Measurements from ENCODE around the gene TFAP2A. TPM values are rescaled to one million over a fixed set of nuclear protein-coding genes. Genes with fewer than 3 reads are reported as not detected.

TFAP2A gene
- total RNA-seq, 2 donors from 2014 or later = 0.12 TPM; not detected in 1

DNA sequence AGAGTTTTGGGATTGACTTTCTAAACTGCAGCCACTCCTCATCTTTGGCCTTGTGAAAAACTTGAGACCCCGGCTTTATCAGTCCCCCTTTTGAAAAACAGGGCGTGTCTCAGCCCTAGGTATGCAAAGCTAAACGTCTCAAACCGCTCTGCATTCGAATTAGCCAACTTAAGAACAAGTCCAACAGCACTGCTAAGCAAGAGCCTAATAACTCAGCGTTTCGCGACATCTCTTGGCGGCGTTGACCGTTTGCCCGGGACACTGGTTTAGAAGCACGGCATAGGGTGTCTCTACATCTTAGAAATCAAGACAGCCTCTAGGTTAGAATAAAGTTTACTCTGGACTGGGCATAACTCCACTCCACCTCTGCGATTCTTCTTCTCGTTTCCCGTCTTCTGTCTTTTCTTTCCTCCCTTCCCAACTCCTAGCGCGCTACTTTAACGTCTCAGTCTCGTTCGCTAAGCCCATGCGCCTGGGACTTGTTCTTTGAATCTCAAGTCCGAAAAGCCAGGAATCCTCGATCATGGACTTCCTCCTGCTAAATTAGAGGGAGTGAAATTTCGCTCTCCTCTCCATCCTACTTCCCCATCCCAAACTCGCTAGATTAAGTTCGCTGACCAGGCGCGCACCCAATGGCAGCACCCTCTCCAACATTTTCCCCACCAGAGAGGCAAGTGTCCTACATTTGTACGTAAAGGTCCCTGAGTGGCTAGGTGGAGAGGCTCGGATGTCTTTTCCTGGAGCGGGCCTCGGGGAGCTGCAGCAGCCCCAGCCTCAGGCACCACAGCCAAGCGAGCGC, 10.5 kb upstream of the TFAP2A start:
- Histone ChIP-seq H3K27ac (no peak overlapping the region), H3K27me3 (peaks cover 22 to 41% of the 10 kb centered on the region in 2 donors), H3K36me3 (no peaks in the 10 kb centered on the region)

GRCh38 chr6:10424040-10424439, 9.2 kb upstream of the TFAP2A start:
- H3K27ac ChIP-seq = no peak overlapping the region
- H3K4me3 ChIP-seq = no peak overlapping the region
- peaks cover 28 to 54% of the 10 kb centered on the region in 2 donors for H3K27me3 ChIP-seq
- no peak for TF ChIP-seq CTCF (IDR thresholded peaks at IDR 0.05)
- no peaks in the 10 kb centered on the region for H3K36me3 ChIP-seq
- DNase-seq (ENCODE audit: low spot score) = no peak
- H3K9me3 ChIP-seq = no peaks in the 10 kb centered on the region
- H3K4me1 ChIP-seq = peaks cover 0 to 22% of the 10 kb centered on the region in 2 donors

More for the DNA sequence above, 10.5 kb upstream of the TFAP2A start:
- Histone ChIP-seq H3K4me1 (peaks cover 0 to 22% of the 10 kb centered on the region in 2 donors), H3K9me3 (no peaks in the 10 kb centered on the region), H3K4me3 (peak overlapping the region; percentile 31 to 50)
- no peak for DNase-seq (ENCODE audit: low spot score)
- TF ChIP-seq CTCF (IDR thresholded peaks at IDR 0.05) = no peak

- no peak overlapping the region for H3K4me3 ChIP-seq
- H3K4me1 ChIP-seq = peaks cover 0 to 22% of the 10 kb centered on the region in 2 donors
- TF ChIP-seq CTCF (IDR thresholded peaks at IDR 0.05) = no peak
- H3K27me3 ChIP-seq = peaks cover 29 to 66% of the 10 kb centered on the region in 2 donors
- no peak overlapping the region for H3K27ac ChIP-seq
- no peak for DNase-seq (ENCODE audit: low spot score)
- no peaks in the 10 kb centered on the region for H3K9me3 ChIP-seq
- H3K36me3 ChIP-seq = no peaks in the 10 kb centered on the region
Measured at GRCh38 chr6:10422737-10423034, 7.8 kb upstream of the TFAP2A start.

GRCh38 chr6:10421921-10422736, 7.3 kb upstream of the TFAP2A start:
- Histone ChIP-seq H3K4me1 (peaks cover 0 to 23% of the 10 kb centered on the region in 2 donors), H3K36me3 (no peaks in the 10 kb centered on the region), H3K4me3 (no peak overlapping the region), H3K27me3 (peaks cover 32 to 71% of the 10 kb centered on the region in 2 donors), H3K9me3 (no peaks in the 10 kb centered on the region), H3K27ac (no peak overlapping the region)
- DNase-seq (ENCODE audit: low spot score) = no peak
- no peak for TF ChIP-seq CTCF (IDR thresholded peaks at IDR 0.05)

DNA sequence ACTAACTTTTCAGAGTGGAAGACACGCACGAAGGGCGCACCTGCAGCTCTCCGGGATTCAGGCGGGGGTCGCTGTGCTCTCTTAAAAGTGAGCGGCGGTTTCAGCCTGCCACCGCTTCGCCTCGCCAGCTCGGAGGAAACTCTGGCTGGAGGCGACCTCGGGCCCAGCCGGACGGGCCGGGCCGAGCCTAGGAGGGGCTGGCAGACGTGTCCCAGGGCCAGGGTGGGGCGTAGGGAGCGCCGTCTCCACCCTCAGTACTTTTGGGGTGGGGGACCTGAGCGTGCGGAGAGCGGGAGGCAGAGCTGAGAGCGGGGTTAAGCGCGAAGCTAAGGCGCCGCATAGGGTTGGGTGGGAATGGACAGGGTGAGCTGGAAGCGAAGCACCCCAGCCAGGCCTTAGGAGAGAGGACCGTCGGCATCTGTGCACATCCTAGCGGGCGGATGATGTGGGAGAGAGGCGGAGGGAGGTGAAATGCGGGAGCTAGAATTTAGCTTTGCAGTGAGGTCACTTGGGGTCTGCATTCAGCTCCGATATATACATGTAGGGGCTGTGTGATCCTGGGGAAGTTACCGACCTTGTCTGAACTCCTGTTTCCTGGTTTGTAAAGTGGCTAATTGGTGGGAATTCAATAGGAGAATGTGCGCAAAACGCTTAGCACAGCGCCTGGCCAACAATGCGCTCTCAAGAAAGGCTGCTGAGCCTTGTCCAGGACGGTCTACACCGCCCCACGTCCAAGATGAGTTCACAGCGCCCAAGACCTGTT, 6.5 kb upstream of the TFAP2A start:
- Histone ChIP-seq H3K4me3 (no peak overlapping the region), H3K4me1 (peaks cover 0 to 23% of the 10 kb centered on the region in 2 donors), H3K9me3 (no peaks in the 10 kb centered on the region), H3K27me3 (peaks cover 39 to 79% of the 10 kb centered on the region in 2 donors), H3K27ac (no peak overlapping the region), H3K36me3 (no peaks in the 10 kb centered on the region)
- TF ChIP-seq CTCF (IDR thresholded peaks at IDR 0.05) = no peak
- no peak for DNase-seq (ENCODE audit: low spot score)
